ENCODE data around the gene LYPD6B.

LYPD6B gene

GRCh38 chr2:149002378-149002890, 36.1 kb upstream of the LYPD6B start:
- no peaks in the 10 kb centered on the region for H4K20me1 ChIP-seq (ENCODE audit: insufficient read depth, low read length, poor library complexity, severe bottlenecking)
- H3K9me2 ChIP-seq (replicated peaks; ENCODE audit: low read depth, low read length) = no peaks in the 10 kb centered on the region
- H3K27me3 ChIP-seq (ENCODE audit: insufficient read depth, low read length, poor library complexity, severe bottlenecking) = no peaks in the 10 kb centered on the region
- H3K36me3 ChIP-seq (ENCODE audit: insufficient read depth, low read length) = no peaks in the 10 kb centered on the region
- H3K4me2 ChIP-seq (ENCODE audit: low read depth, low read length, poor library complexity, severe bottlenecking) = no peak overlapping the region
- TF ChIP-seq EZH2phosphoT487 (IDR thresholded peaks at IDR 0.05; ENCODE audit: borderline replicate concordance) = no peak
- no peaks in the 10 kb centered on the region for H3K79me2 ChIP-seq (ENCODE audit: insufficient read depth, low read length)
- no peaks in the 10 kb centered on the region for H3F3A ChIP-seq (ENCODE audit: low read depth)
- no peak overlapping the region for H2AFZ ChIP-seq (ENCODE audit: low read length)
- H3K9me3 ChIP-seq (ENCODE audit: insufficient read depth, low read depth, low read length) = no peaks in the 10 kb centered on the region
- H3K4me1 ChIP-seq (ENCODE audit: insufficient read depth, low read length, poor library complexity, severe bottlenecking) = no peaks in the 10 kb centered on the region
- H3K4me3 ChIP-seq (ENCODE audit: low read length, poor library complexity, severe bottlenecking) = no peak overlapping the region
- no peak overlapping the region for H3K9ac ChIP-seq (ENCODE audit: low read depth, low read length, poor library complexity, severe bottlenecking)

GRCh38 chr2:149002891-149003740, 35.4 kb upstream of the LYPD6B start:
- Histone ChIP-seq H3K4me2 (ENCODE audit: low read depth, low read length, poor library complexity, severe bottlenecking) (no peak overlapping the region), H2AFZ (ENCODE audit: low read length) (no peak overlapping the region), H3K36me3 (ENCODE audit: insufficient read depth, low read length) (no peaks in the 10 kb centered on the region), H3K27me3 (ENCODE audit: insufficient read depth, low read length, poor library complexity, severe bottlenecking) (no peaks in the 10 kb centered on the region), H3K9me2 (replicated peaks; ENCODE audit: low read depth, low read length) (no peaks in the 10 kb centered on the region), H4K20me1 (ENCODE audit: insufficient read depth, low read length, poor library complexity, severe bottlenecking) (no peaks in the 10 kb centered on the region), H3K9ac (ENCODE audit: low read depth, low read length, poor library complexity, severe bottlenecking) (no peak overlapping the region), H3K79me2 (ENCODE audit: insufficient read depth, low read length) (no peaks in the 10 kb centered on the region), H3K9me3 (ENCODE audit: insufficient read depth, low read depth, low read length) (no peaks in the 10 kb centered on the region), H3K4me1 (ENCODE audit: insufficient read depth, low read length, poor library complexity, severe bottlenecking) (no peaks in the 10 kb centered on the region), H3K4me3 (ENCODE audit: low read length, poor library complexity, severe bottlenecking) (no peak overlapping the region), H3F3A (ENCODE audit: low read depth) (no peaks in the 10 kb centered on the region)
- TF ChIP-seq EZH2phosphoT487 (IDR thresholded peaks at IDR 0.05; ENCODE audit: borderline replicate concordance) = no peak
- TF ChIP-seq CTCF (conservative IDR thresholded peaks at IDR 0.05; ENCODE audit: low read length) = no peak

- no peak overlapping the region for H3K4me2 ChIP-seq (ENCODE audit: low read depth, low read length, poor library complexity, severe bottlenecking)
- no peaks in the 10 kb centered on the region for H3K4me1 ChIP-seq (ENCODE audit: insufficient read depth, low read length, poor library complexity, severe bottlenecking)
- no peaks in the 10 kb centered on the region for H3K9me3 ChIP-seq (ENCODE audit: insufficient read depth, low read depth, low read length)
- H3K4me3 ChIP-seq (ENCODE audit: low read length, poor library complexity, severe bottlenecking) = no peak overlapping the region
- TF ChIP-seq EZH2phosphoT487 (IDR thresholded peaks at IDR 0.05; ENCODE audit: borderline replicate concordance) (no peak), CTCF (conservative IDR thresholded peaks at IDR 0.05; ENCODE audit: low read length) (no peak)
- H3K36me3 ChIP-seq (ENCODE audit: insufficient read depth, low read length) = no peaks in the 10 kb centered on the region
- H4K20me1 ChIP-seq (ENCODE audit: insufficient read depth, low read length, poor library complexity, severe bottlenecking) = no peaks in the 10 kb centered on the region
- H3K9me2 ChIP-seq (replicated peaks; ENCODE audit: low read depth, low read length) = no peaks in the 10 kb centered on the region
- no peak overlapping the region for H2AFZ ChIP-seq (ENCODE audit: low read length)
- H3K9ac ChIP-seq (ENCODE audit: low read depth, low read length, poor library complexity, severe bottlenecking) = no peak overlapping the region
- no peaks in the 10 kb centered on the region for H3K27me3 ChIP-seq (ENCODE audit: insufficient read depth, low read length, poor library complexity, severe bottlenecking)
- no peaks in the 10 kb centered on the region for H3F3A ChIP-seq (ENCODE audit: low read depth)
- H3K79me2 ChIP-seq (ENCODE audit: insufficient read depth, low read length) = no peaks in the 10 kb centered on the region
These were observed 33.7 kb upstream of the LYPD6B start for GRCh38 chr2:149004836-149005235.

Measured in Loucy (cell line).